GM18951 (cell line): ENCODE data around the gene GHSR.

Experiments used
- POLR2A ChIP-seq: IDR thresholded peaks from 4 replicates; pipeline ENCODE4 v1.6.1; 2011; ENCODE audit warnings: mild to moderate bottlenecking; ENCODE audit not compliant: insufficient read length, insufficient read depth; ENCODE audit errors: extremely low read depth
- in situ Hi-C: fragments of 300-500 bp; cut with MboI; formaldehyde crosslinking; loops from one replicate; pipeline ENCODE4 v1.12.0; 2022; ENCODE audit warnings: low sequenced_read_pairs, mixed read lengths, inconsistent platforms; ENCODE audit not compliant: unreplicated experiment

GHSR gene

DNA sequence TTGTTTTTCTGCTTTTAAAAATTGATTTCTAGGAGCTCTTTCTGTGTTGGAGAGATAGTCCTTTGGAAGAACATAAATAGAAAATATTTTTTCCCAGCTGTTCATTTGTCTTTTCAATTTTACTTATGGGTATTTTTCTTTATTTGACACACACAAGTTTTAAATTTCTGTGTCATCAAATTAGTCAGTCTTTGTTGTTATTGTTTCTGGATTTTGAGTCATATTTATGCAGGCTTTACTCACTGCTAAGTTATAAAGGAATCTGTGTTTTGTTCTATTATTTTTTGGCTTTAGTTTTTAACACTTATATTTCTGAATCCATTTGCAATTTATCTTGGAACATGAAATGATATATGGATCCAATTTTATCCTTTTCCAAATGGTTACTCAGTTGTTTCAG, 5.9 kb upstream of the GHSR start:
- TF ChIP-seq POLR2A, result no peak
- in situ Hi-C loops, result no loop called here

DNA sequence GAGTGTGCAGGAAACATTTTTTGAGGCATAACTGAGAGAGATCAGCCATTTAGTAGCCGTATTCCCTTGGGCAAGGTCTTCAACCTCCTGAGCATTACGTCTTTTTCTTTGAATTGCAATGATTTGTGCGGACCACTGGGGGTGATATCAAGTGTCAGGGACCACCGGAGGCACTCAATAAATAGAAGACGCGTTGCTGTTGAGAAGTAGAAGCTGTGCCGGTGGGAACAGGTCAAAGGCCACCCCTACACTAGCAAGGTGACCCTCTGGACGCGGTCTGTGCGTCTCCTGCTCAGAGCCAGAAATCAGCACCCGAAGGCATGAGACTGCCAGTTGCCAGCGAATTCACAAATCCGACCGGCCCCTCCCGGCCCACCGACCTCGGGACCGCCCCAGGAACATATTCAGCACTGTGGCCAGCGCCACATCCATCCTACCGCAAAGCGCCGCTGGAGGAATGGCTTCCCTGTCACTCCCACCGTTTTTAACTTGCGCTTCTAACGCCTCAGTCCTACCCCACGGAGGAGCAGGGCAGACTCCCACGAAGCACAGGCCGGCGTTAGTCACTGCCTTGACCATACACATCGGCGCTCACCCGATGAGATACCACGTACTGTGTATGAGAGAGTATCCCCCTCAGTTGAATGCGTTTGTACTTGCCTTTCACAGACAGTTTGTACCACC, 1.4 kb upstream of the GHSR start:
- in situ Hi-C loops, result no loop called here
- no peak for TF ChIP-seq POLR2A

DNA sequence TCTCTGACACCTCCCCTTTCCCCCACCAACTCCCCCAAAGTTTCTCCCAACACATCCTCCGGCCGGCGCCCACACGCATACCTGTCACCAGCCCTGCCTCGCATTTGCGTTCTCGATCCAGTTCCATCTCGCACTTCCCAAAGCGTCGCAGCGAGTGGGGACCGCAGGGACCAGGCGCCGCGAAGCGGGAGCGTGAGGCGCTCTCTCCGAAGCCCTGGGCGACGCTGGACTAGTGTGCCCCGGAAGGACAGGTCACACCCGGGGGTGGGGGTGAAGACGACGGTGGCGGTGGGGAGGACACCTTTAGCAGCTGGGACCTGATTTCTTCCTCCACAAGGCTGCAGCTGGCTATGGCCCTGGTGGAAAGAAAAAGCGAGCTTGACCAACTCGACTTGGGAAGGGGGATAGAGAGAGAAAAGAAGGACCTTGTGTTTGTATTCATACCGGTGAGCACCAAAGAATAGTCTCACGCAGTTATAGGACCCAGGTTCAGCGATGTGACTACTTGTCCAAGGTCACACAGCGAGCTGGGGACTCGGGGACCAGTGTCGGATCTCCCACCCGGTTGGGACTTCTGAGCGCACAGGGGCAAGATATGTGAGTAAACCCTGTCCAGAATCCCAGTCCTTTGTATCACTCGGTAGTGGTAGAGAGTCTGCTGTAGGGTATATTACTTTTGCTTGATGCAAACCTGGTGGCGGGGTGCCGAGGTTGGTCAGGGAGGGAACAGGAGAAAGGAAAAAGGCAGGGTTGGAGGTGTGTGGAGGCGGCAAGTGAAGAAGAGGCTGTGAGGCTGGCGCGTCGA, 607 bp upstream of the GHSR start:
- in situ Hi-C loops, result no loop called here
- no peak for TF ChIP-seq POLR2A

DNA sequence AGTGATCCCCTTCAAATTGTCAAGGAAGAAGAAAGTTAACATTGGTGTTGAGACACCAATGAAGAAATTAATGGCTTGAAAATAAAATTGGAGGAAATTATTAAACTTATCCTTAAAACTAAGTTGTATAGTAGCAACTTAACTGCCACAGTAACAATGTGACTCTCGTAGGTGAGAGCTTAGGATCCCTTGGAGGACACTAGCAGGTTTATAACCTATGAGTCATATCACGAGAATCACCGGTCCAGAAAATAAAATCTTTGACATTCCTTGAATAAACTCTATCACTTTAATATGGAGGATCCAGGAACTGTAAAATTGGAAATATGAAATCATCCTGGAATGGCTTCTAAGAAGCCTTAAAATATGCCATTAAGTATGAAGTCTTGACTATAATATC, 2.1 kb downstream of the GHSR start:
- in situ Hi-C loops, result no loop called here
- TF ChIP-seq POLR2A, result no peak

DNA sequence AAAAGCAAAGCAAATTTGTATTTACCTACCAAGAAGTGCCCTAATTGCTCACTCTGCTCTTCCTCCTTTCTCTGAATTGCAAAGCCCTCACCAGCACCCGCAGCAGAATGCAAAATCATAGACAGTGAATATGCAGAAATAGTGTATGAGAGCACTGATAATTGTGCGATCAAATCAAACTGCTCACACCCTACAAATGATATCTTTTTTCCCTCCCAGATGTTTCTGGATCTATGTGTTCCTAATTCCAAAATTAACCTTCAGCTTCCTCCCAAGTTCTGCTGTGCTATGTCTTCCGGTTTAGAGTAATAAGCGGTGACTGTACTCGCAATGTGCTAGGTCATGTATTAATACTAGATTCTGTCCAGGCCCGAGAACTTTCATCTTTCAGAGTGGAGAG, 3.4 kb downstream of the GHSR start:
- no peak for TF ChIP-seq POLR2A
- in situ Hi-C loops, result no loop called here

DNA sequence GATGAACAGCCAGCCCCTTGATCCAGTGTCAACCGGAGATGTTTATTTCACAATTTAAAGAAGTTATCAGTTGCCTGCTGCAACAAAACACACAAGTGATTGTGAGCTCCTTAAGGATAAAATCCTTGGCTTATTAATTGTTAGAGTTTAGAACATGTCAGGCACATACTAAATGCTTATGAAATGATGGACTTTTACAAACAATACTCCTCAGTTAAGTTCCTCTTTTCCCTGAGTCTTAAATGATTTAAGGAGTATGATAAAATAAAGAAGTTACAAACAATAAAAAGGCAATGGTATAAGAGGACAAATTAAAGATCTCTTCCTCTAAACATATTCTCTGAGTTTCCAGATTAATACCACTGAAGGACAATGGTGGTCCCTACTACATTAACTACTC, 5.7 kb downstream of the GHSR start:
- no peak for TF ChIP-seq POLR2A
- in situ Hi-C loops, result no loop called here

DNA sequence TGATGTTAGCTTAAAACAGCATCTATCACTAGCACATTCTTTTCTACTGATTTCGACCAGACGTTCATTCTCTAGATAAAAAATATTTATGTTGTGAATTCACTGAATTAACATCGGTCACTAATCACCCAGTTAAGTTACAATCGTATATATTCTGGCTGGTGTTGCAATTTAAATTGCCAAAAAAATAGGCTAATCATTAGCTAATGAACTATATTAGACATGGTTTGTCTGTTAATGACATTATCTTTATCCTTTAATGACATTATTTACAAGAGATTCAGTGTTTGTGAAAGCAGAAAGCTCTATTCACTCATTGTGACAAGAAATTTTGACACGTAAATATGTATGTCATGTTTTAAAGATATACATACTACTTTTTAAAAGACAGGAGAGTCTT, 6.7 kb downstream of the GHSR start:
- no peak for TF ChIP-seq POLR2A
- in situ Hi-C loops, result no loop called here

DNA sequence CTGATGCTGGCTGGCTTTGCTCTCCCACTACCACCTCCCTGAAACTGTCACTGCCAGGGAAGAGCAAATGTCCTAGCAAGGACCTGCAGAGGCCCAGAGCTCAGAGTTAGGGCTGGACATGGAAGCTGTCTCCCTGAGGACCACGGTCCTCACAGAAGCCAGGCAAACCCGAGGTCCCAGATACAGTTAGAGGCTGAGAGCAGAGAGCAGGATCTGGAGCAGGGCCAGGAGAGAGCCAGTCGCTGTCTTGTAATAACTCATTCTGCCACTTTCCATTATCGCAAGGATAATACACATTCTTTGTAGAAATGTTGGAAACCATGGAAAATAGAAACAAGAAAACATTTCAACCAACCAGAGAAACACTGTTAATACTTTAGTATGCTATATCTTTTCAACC, 10.1 kb downstream of the GHSR start:
- no peak for TF ChIP-seq POLR2A
- in situ Hi-C loops, result no loop called here

DNA sequence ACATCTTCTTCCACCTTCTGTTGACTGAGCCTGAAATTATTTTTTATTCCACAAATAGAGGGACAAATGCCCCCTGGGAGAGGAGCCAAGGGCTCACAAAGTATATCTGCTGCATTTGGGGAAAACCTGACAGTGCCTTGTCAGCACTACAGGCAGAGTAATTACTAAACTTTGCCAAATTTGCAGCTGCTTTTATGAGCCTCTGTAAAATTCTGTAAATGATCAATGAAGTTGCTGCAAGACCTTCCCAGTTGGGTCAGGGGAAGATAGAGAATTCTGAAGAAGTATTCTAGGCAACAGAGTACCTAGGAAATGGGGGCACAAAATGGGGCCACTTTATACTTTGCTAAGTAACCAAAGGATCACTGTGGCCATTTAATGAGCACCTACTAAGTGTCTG, 10.5 kb downstream of the GHSR start:
- in situ Hi-C loops, result no loop called here
- TF ChIP-seq POLR2A, result no peak

DNA sequence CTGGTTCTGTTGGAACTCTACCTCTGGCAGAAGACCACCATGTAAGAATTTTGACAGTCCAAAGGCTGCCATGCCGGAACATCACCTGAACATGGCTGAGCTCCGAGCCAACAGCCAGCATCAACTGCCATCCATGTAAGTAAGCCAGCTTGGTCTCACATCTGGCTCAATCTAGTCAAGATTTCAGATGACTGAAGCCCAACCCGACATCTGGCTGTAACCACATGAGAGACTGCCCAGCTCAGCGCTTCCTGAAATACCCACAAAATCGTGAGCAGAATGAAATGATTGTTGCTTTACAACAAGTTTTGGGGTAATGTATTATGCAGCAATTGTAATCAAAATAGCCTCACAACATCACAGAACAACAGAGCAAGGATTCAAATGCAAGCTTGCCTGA, 32.9 kb downstream of the GHSR start:
- no peak for TF ChIP-seq POLR2A
- in situ Hi-C loops, result no loop called here

DNA sequence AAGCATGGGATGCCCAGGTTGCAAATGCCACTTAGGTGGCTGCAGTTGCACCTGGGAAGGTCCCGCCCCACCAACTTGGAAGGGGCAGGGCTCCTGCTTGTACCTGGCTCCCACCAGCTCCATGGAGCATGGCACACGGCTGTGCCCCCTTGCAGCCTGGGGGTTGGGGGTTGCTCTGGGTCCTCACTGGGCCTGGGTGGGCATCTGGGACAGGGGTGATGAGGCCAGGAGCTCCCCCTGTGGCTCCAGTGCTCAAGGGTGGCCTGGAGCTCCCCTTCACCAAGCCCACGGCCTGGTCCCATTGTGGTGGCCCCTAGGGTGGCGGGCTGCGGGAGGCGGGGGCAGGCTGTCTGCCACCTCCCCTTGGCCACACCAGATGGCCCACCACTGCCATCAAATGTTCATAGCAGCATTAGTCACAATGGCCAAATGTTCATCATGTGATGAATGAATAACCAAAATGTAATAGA, 36.7 kb downstream of the GHSR start:
- in situ Hi-C loops, result no loop called here
- no peak for TF ChIP-seq POLR2A

DNA sequence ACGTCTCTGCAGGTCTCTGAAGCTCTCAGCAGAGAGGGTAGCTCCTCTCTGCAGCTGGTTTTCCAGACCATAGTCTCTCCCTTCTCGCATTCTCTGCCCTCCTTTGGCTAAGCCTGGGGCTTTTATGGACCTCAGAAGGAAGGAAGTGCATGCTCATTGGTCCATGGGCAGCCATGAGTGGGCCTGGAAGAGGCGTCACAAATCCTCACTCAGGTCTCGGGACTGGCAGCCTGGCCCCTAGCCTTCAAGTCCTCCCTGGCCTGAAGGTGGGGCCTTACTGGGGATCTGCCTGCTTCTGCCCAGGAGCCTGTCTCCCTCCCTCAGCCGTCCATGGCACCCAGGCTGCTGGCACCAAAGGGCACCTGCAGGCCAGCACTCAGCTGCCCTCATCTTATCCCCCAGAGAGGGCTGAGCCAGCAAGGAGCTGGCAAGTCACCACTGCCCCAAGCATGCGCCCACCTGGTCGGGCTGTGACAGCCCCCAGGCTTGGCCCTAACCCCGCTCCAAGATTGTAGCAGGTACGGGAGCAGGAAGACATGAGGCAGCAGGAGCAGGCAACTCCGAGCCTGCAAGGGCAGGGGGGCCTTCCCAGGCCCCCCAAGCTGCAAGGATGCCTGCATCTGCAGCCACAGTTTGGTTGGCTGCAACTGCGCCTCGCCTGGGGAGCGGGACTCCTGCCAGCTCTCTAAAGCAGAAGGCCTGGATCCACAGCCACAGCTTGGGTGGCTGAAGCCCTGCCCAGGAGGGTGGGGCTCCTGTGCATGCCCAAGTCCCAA, 37.4 kb downstream of the GHSR start:
- TF ChIP-seq POLR2A, result no peak
- in situ Hi-C loops, result no loop called here

DNA sequence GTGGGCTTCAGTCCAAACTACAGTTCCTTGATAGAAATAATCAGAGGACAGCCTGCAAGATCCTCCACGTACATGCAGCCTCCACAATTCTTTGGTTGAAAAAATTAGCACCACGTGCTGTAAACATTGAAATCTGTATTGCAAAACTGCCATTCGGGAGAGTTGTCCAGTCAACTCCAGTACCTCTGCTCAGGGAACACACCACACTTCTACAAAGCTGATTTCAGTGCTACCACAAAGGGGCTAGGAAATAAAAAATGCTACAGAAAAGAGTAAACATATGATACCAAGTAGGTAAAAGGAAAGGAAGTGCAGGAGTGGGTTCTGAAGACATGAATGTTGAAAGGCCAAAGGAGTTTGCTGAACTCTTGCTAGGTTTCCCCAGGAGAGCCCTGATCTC, 40.4 kb downstream of the GHSR start:
- in situ Hi-C loops, result no loop called here
- no peak for TF ChIP-seq POLR2A
